Measurements from ENCODE around the gene COPZ2.
"Not testable (repeated sequence)": the region's sequence is repeated elsewhere in the genome, so short reads cannot be mapped to it uniquely, and the experiment has no call there.

COPZ2 gene, protein sequence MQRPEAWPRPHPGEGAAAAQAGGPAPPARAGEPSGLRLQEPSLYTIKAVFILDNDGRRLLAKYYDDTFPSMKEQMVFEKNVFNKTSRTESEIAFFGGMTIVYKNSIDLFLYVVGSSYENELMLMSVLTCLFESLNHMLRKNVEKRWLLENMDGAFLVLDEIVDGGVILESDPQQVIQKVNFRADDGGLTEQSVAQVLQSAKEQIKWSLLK

GRCh38 chr17:48037036-48037837 lies at the start of gene COPZ2:
TSS of gene COPZ2 (minus strand) at chr17:48037797. CDS start at chr17:48037777, 20 bp downstream.
- no peak for DNase-seq

DNA sequence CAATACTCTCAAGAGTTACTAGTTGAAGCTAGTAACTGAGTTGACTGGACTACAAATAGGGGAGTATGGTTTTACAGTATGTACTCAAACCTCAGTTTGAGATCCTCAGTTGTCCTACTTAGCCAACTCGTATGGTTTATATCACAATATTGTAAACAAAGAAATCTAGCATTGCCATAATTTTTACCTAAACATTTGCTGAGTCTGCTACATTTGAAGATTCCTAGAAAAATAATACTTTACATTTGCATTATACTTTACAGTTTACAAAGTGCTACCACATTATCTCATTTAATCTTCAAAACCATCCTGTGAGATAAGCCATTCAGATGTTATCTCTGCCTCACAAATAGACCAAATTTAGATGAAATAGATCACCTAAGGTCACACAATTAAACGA lies 47.3 kb upstream of the COPZ2 start:
- no peak for DNase-seq

- no peak for DNase-seq
Measured at GRCh38 chr17:48081858-48082257, 44.3 kb upstream of the COPZ2 start.

DNA sequence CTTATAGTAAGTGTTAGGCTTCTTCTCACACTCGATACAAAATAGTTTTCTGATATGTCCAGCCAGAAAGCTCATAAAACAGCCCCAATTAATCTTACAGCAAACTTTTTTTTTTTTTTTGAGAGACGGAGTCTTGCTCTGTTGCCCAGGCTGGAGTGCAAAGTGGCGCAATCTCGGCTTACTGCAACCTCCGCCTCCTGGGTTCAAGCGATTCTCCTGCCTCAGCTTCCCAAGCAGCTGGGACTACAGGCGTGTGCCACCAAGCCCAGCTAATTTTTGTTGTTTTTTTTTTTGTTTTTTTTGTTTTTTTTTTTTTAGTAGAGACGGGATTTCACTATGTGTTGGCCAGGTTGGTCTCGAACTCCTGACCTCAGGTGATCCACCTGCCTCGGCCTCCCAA lies 39.6 kb upstream of the COPZ2 start:
- DNase-seq = not testable (repeated sequence)

DNA sequence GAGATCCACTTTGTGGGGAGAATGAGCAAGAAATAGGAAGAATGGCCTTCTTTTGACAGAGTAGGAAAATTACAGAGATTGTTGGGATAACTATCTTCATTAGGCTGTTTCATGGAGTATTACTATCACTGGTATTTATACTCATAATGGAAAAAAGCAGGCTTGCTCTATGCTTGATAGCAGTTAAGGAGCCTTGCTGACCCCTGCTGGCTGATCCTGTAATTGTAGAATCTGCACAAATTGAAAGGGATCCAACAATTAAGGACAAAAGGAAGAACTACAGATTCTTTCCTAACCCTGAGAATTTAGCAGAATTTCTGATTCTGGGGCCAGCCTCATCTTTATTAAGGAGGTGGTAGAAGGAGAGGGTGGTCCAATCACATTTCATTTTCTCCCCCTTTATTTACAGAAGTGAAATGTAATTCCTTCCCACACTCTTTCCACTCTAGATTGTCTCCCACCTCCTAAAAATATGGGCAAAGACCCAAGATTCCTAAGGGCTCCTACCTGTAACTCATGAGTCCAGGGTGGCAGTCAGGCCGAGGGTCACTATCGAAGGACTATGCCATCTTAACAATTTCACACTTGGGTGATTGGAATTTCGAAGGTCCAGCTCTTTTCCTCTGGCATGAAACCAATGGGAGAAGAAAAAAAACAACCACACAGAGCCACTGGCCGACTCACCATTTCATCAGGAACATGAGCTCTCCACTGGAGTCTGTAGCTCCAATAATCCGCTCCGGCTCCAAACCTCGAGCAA lies 36.9 kb upstream of the COPZ2 start:
- DNase-seq = peak; percentile 20 to 79

DNA sequence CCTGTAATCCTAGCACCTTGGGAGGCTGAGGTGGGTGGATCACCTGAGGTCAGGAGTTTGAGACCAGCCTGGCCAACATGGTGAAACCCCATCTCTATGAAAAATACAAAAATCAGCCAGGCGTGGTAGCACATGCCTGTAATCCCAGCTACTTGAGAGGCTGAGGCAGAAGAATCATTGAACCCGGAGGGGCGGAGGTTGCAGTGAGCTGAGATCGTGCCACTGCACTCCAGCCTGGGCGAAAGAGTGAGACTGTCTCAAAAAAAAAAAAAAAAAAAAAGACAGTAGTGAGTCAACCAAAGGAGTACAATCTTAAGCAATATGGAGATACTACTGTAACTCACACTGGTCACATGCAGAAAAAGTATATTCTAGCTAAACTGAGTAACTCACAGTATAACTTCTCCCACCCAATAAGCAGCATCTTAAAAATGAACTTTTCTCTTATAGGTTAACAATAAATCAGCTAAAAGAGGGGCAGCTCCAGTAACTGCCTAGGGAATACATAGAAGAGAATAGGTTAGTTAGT lies 36.0 kb upstream of the COPZ2 start:
- DNase-seq = not testable (repeated sequence)

DNA sequence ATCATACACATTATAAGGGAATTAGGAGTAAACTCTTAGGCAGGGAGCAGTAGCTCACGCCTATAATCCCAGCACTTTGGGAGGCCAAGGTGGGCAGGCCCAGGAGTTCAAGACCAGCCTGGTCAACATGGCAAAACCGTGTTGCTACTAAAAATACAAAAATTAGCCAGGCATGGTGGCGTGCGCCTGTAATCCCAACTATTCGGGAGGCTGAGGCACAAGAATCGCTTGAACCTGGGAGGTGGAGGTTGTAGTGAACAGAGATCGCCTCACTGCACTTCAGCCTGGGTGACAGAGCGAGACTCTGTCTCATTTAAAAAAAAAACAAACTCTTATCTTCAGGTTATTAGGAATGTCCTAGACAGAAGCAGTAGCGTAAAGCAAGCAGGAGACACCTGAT lies 35.2 kb upstream of the COPZ2 start:
- DNase-seq = not testable (repeated sequence)

DNA sequence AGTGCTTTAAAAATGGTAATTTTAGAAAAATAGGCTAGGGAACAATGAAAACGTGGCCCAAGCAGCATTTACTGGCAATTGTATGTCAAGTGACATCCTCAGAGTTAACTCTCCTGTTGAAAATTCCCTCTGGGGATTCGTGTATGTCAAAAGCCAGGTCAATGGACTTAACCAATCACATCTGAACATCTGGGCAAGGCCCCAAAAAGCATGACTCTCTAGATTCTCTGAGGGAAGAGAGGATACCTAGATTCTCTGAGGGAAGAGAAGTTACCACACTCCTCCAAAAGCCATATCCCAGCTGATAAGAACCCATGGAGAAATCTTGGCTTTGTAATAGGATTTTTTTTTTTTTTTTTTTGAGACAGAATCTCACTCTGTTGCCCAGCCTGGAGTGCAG lies 34.1 kb upstream of the COPZ2 start:
- DNase-seq = no peak

GRCh38 chr17:48070195-48070594 lies 32.6 kb upstream of the COPZ2 start:
- no peak for DNase-seq

DNA sequence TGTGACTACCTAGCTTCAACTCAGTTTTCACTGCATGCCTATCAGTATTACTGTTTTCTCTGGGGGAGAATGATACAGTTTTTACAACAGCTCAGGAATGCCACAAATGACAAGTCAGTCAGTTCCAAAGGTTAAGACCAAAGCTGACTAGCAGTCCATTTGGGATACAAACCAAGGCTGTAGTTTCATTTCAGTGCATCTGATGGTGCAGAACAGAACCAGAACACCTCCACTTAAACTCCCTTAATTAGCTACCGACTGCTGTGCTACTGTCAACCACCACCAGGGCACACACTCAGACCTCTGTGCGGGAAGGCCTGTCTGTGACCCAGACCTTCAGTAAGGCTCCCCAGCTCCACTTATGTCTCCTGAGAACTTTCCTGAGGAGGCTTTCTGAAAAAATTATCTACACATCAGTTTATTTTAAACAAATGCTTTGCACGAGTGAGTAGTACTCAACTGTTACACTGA lies 30.9 kb upstream of the COPZ2 start:
- DNase-seq = no peak

DNA sequence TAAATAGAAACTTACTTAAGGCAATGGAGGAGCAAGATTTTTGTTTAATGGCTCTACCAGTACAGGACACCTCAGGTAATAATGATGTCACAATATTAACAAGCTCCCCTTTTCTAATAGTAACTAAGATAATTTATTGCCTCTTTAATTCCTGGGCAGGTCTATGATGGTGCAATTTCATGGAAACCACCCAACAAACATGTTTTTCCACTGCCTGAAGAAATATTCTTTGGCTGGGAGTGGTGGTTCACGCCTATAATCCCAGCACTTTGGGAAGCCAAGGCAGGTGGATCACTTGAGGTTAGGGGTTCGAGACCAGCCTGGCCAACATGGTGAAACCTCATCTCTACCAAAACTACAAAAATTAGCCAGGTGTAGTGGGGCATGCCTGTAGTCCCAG lies 30.2 kb upstream of the COPZ2 start:
- not testable (repeated sequence) for DNase-seq

GRCh38 chr17:48067245-48067644 lies 29.6 kb upstream of the COPZ2 start:
- DNase-seq = no peak

DNA sequence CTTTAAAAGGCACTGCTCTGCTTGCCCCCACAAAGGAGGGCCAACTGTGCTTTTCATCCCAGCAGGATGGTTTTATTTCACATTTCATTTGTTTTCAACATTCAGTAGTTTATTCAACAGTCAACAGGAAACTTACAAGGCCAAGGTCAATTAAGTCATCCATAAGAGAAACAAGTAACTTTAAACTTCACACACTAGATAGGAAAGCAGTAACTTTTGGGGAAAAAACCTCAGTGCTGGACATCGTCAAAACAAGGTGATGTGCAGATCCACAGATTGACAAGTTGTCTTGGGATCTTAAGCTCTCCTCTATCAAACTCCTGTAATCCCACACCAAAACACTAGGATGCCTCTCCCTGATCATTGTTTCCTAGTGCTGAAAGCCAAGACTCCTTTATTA lies 29.1 kb upstream of the COPZ2 start:
- DNase-seq = no peak

DNA sequence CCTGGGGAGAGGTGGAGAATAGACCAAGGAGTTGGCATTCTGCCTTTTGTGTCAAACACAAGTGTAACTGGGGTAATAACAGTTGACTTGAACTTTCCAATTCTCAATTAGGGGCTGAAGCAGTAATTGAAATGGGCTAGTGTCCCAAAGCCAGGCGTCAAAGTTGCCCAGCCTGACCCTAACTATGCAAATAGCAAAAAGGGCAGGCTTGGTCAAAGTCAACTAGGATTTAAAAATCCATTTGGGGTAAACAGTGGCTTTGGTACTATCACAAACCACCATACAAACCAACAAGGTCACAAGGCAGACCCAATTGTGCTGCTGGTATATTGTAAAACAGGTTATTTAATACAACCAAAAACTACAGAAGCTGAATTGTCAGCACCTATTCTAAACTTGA lies 28.6 kb upstream of the COPZ2 start:
- no peak for DNase-seq

- no peak for DNase-seq
Measured at GRCh38 chr17:48064638-48065037, 27.0 kb upstream of the COPZ2 start.

- no peak for DNase-seq
Measured at GRCh38 chr17:48062273-48062672, 24.7 kb upstream of the COPZ2 start.

DNA sequence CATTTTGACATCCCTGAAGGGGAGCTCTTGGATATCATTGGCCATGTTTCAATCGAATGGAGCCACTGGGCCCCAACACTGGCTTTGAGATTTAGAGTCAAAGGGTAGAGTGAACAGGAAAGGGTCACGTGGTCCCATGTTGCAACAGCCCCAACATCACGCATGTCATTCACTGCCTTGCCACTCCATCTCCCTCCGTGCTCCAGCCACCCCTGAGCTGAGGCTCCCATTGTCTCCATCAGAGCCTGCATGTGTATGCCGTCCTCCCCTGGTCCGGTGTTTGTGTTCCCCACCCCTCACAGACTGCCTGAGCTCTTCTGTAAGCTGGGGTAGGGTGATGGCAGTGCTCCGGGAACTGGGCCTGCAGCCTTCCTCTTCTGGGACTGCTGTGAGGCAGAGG lies 22.7 kb upstream of the COPZ2 start:
- no peak for DNase-seq

DNA sequence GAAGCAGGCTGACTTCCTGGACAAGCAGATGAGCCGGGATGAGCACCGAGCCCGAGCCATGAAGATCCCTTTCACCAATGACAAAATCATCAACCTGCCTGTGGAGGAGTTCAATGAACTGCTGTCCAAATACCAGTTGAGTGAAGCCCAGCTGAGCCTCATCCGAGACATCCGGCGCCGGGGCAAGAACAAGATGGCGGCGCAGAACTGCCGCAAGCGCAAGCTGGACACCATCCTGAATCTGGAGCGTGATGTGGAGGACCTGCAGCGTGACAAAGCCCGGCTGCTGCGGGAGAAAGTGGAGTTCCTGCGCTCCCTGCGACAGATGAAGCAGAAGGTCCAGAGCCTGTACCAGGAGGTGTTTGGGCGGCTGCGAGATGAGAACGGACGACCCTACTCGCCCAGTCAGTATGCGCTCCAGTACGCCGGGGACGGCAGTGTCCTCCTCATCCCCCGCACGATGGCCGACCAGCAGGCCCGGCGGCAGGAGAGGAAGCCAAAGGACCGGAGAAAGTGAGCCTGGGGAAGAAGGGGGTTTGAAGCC lies 21.6 kb upstream of the COPZ2 start:
- no peak for DNase-seq

- DNase-seq = no peak
Measured at GRCh38 chr17:48058393-48059124, 21.0 kb upstream of the COPZ2 start.

DNA sequence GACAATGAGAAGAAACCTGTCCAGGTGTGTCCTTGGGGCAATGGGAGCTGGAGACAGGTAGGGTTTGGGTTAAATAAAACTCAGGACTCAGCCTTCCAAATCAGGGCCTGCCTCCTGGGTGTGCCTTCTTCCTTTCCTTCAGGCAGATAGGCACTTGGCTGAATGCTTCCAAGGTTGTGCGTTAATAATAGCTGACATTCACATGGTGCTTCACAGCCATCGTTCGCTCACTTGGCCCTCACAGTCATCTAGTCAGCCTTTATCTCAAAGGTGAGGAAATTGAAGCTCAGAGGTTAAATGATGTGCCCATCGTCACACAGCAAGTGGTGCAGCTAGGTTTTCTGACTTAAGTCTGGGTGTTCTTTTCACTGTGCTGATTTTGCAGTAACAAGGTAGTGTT lies 20.0 kb upstream of the COPZ2 start:
- DNase-seq = no peak

DNA sequence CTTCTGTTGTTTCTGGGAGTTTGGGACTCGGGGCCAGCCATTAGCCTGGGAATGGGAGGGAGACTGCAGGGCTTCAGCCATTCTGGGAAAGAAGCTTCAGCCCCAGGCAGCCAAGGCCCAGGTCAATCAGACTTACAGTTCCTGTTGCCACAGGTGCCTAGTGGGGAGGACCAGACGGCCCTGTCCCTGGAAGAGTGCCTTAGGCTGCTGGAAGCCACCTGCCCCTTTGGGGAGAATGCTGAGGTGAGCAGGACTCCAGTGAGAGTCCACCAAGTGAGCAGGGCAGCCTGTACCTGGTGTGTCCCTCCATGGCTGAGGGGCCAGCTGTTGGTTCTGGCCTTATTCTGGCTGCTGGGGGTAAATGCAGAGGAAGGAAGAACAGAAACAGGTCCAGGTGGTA lies 19.3 kb upstream of the COPZ2 start:
- DNase-seq = no peak

DNA sequence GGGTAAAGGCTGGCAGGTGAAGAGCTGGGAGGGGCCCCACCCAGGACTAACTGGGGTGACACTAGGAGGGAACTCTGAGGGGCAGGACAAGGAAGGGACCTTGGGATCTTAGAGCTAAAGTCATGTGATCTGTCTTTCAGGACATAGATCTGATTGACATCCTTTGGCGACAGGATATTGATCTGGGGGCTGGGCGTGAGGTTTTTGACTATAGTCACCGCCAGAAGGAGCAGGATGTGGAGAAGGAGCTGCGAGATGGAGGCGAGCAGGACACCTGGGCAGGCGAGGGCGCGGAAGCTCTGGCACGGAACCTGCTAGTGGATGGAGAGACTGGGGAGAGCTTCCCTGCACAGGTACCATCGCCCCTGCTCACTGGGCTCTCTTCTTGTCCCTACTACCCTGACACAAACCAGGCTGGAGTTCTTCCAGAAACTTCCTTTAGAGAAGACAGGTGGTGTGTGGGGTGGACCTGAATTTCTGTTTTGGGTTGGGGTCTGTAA lies 18.7 kb upstream of the COPZ2 start:
- no peak for DNase-seq

Data from hippocampal formation (tissue), 2 donors.